ENCODE results near the gene UBE3D. TPM values are rescaled to one million over a fixed set of nuclear protein-coding genes. Genes with fewer than 3 reads are reported as not detected.

UBE3D gene
- total and polyA plus RNA-seq, 2 experiments from 2014 or later = 17.5 to 31.4 TPM

- TF ChIP-seq, protein P1, sequence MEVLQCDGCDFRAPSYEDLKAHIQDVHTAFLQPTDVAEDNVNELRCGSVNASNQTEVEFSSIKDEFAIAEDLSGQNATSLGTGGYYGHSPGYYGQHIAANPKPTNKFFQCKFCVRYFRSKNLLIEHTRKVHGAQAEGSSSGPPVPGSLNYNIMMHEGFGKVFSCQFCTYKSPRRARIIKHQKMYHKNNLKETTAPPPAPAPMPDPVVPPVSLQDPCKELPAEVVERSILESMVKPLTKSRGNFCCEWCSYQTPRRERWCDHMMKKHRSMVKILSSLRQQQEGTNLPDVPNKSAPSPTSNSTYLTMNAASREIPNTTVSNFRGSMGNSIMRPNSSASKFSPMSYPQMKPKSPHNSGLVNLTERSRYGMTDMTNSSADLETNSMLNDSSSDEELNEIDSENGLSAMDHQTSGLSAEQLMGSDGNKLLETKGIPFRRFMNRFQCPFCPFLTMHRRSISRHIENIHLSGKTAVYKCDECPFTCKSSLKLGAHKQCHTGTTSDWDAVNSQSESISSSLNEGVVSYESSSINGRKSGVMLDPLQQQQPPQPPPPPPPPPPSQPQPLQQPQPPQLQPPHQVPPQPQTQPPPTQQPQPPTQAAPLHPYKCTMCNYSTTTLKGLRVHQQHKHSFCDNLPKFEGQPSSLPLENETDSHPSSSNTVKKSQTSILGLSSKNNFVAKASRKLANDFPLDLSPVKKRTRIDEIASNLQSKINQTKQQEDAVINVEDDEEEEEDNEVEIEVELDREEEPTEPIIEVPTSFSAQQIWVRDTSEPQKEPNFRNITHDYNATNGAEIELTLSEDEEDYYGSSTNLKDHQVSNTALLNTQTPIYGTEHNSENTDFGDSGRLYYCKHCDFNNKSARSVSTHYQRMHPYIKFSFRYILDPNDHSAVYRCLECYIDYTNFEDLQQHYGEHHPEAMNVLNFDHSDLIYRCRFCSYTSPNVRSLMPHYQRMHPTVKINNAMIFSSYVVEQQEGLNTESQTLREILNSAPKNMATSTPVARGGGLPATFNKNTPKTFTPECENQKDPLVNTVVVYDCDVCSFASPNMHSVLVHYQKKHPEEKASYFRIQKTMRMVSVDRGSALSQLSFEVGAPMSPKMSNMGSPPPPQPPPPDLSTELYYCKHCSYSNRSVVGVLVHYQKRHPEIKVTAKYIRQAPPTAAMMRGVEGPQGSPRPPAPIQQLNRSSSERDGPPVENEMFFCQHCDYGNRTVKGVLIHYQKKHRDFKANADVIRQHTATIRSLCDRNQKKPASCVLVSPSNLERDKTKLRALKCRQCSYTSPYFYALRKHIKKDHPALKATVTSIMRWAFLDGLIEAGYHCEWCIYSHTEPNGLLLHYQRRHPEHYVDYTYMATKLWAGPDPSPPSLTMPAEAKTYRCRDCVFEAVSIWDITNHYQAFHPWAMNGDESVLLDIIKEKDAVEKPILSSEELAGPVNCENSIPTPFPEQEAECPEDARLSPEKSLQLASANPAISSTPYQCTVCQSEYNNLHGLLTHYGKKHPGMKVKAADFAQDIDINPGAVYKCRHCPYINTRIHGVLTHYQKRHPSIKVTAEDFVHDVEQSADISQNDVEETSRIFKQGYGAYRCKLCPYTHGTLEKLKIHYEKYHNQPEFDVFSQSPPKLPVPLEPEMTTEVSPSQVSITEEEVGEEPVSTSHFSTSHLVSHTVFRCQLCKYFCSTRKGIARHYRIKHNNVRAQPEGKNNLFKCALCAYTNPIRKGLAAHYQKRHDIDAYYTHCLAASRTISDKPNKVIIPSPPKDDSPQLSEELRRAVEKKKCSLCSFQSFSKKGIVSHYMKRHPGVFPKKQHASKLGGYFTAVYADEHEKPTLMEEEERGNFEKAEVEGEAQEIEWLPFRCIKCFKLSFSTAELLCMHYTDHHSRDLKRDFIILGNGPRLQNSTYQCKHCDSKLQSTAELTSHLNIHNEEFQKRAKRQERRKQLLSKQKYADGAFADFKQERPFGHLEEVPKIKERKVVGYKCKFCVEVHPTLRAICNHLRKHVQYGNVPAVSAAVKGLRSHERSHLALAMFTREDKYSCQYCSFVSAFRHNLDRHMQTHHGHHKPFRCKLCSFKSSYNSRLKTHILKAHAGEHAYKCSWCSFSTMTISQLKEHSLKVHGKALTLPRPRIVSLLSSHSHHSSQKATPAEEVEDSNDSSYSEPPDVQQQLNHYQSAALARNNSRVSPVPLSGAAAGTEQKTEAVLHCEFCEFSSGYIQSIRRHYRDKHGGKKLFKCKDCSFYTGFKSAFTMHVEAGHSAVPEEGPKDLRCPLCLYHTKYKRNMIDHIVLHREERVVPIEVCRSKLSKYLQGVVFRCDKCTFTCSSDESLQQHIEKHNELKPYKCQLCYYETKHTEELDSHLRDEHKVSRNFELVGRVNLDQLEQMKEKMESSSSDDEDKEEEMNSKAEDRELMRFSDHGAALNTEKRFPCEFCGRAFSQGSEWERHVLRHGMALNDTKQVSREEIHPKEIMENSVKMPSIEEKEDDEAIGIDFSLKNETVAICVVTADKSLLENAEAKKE (CRISPR knock-in tag; IDR thresholded peaks at IDR 0.05) = no peak
- TF ChIP-seq EZH2phosphoT487 (IDR thresholded peaks at IDR 0.05; ENCODE audit: unreplicated experiment) (no peak), JUNB (IDR thresholded peaks at IDR 0.05; ENCODE audit: unreplicated experiment) (no peak), POLR2AphosphoS5 (IDR thresholded peaks at IDR 0.05; ENCODE audit: low read depth) (no peak)
Measured at GRCh38 chr6:82971877-82972460, 93.7 kb downstream of the UBE3D start (continued).

DNA sequence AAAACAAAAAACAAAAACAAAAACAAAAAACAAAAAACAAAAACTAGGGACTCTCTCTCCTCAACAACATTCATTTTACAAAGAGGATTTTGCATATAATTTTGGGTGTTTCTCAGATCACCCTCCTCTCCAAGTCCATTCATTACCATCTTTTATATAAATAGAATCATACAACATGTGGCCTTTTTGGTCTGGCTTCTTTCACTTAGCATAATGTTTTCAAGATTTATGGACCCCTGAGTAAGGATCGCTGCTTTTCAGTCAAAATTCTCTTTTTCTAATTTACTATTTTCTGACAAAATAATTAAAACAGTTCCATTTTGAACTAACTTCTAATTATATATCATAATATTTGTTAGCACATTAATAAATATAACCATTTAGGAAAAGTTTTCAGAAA, 94.8 kb downstream of the UBE3D start:
- no peaks in the 10 kb centered on the region for H3F3A ChIP-seq (replicated peaks; ENCODE audit: low read depth)
- no peaks in the 10 kb centered on the region for H3K9me3 Mint-ChIP-seq
- H3K27me3 Mint-ChIP-seq (ENCODE audit: insufficient read depth, low read depth, poor library complexity) = no peaks in the 10 kb centered on the region
- no peak overlapping the region for H2AFZ ChIP-seq
- H3K4me1 ChIP-seq (ENCODE audit: insufficient read depth) = no peaks in the 10 kb centered on the region
- DNase-seq (ENCODE audit: low spot score) = no peak
- ATAC-seq = no peak
- H4K20me1 ChIP-seq (replicated peaks; ENCODE audit: insufficient read depth) = no peaks in the 10 kb centered on the region
- peaks cover 2% of the 10 kb centered on the region; the same call in 1 of the 3 replicates for H3K4me1 Mint-ChIP-seq
- no peak overlapping the region for H3K27ac Mint-ChIP-seq
- H3K4me3 ChIP-seq = no peak overlapping the region
- H3K27me3 ChIP-seq (ENCODE audit: insufficient read depth) = no peaks in the 10 kb centered on the region
- H3K4me2 ChIP-seq = no peak overlapping the region
- H3K36me3 ChIP-seq (ENCODE audit: insufficient read depth) = no peaks in the 10 kb centered on the region
- peaks cover 3% of the 10 kb centered on the region; the same call in 1 of the 3 replicates for H3K36me3 Mint-ChIP-seq (ENCODE audit: low read depth)
- H3K79me2 ChIP-seq (replicated peaks; ENCODE audit: insufficient read depth) = no peaks in the 10 kb centered on the region
- no peaks in the 10 kb centered on the region for H3K9me2 ChIP-seq (ENCODE audit: insufficient read depth)
- H3K4me3 Mint-ChIP-seq = no peak overlapping the region
- H3K27ac ChIP-seq (ENCODE audit: low read depth) = no peak overlapping the region
- TF ChIP-seq, protein P2, sequence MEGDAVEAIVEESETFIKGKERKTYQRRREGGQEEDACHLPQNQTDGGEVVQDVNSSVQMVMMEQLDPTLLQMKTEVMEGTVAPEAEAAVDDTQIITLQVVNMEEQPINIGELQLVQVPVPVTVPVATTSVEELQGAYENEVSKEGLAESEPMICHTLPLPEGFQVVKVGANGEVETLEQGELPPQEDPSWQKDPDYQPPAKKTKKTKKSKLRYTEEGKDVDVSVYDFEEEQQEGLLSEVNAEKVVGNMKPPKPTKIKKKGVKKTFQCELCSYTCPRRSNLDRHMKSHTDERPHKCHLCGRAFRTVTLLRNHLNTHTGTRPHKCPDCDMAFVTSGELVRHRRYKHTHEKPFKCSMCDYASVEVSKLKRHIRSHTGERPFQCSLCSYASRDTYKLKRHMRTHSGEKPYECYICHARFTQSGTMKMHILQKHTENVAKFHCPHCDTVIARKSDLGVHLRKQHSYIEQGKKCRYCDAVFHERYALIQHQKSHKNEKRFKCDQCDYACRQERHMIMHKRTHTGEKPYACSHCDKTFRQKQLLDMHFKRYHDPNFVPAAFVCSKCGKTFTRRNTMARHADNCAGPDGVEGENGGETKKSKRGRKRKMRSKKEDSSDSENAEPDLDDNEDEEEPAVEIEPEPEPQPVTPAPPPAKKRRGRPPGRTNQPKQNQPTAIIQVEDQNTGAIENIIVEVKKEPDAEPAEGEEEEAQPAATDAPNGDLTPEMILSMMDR (conservative IDR thresholded peaks at IDR 0.05; ENCODE audit: low read depth in 2 of 2) = no peak
- TF ChIP-seq EZH2 (IDR thresholded peaks at IDR 0.05; ENCODE audit: low read depth, unreplicated experiment) (no peak), STAT1 (IDR thresholded peaks at IDR 0.05; ENCODE audit: unreplicated experiment) (no peak), POLR2AphosphoS5 (IDR thresholded peaks at IDR 0.05; ENCODE audit: low read depth) (no peak)
- TF ChIP-seq, protein P1 (CRISPR knock-in tag; IDR thresholded peaks at IDR 0.05) = no peak
